ENCODE data around the gene CYB5R4. TPM values are rescaled to one million over a fixed set of nuclear protein-coding genes. Genes with fewer than 3 reads are reported as not detected.
A peak's percentile ranks its signal among the peaks of the same experiment; 100 is the strongest.

CYB5R4 gene
- total RNA-seq (2014; rRNA removed; shearing (Covaris generic)) = 30.5 and 35.0 TPM in 2 replicates

- peak; percentile 92 for DNase-seq (ENCODE audit: low spot score)
Observed at GRCh38 chr6:83859410-83860358, at the start of gene CYB5R4. Gene CYB5R4 (plus strand): TSS chr6:83859689. CDS start chr6:83859783, 94 bp downstream.

- no peak for DNase-seq (ENCODE audit: low spot score)
Observed at GRCh38 chr6:83812595-83812994, 46.9 kb upstream of the CYB5R4 start.

GRCh38 chr6:83815631-83816272, 43.7 kb upstream of the CYB5R4 start:
- peak; percentile 71 for DNase-seq (ENCODE audit: low spot score)

GRCh38 chr6:83822629-83823169, 36.8 kb upstream of the CYB5R4 start:
- no peak for DNase-seq (ENCODE audit: low spot score)

GRCh38 chr6:83824388-83824801, 35.1 kb upstream of the CYB5R4 start:
- peak; percentile 39 for DNase-seq (ENCODE audit: low spot score)

- no peak for DNase-seq (ENCODE audit: low spot score)
Observed at GRCh38 chr6:83824831-83825230, 34.7 kb upstream of the CYB5R4 start.

GRCh38 chr6:83827050-83827449, 32.4 kb upstream of the CYB5R4 start:
- no peak for DNase-seq (ENCODE audit: low spot score)

GRCh38 chr6:83838727-83839126, 20.8 kb upstream of the CYB5R4 start:
- DNase-seq (ENCODE audit: low spot score) = peak; percentile 11

GRCh38 chr6:83844170-83844569, 15.3 kb upstream of the CYB5R4 start:
- DNase-seq (ENCODE audit: low spot score) = no peak

GRCh38 chr6:83846291-83846690, 13.2 kb upstream of the CYB5R4 start:
- DNase-seq (ENCODE audit: low spot score) = no peak

GRCh38 chr6:83847179-83847578, 12.3 kb upstream of the CYB5R4 start:
- DNase-seq (ENCODE audit: low spot score) = no peak

- DNase-seq (ENCODE audit: low spot score) = no peak
Observed at GRCh38 chr6:83849127-83849526, 10.4 kb upstream of the CYB5R4 start.

- DNase-seq (ENCODE audit: low spot score) = no peak
Observed at GRCh38 chr6:83849610-83850009, 9.9 kb upstream of the CYB5R4 start.

- no peak for DNase-seq (ENCODE audit: low spot score)
Observed at GRCh38 chr6:83852528-83853177, 6.8 kb upstream of the CYB5R4 start.

- no peak for DNase-seq (ENCODE audit: low spot score)
Observed at GRCh38 chr6:83853178-83854000, 6.1 kb upstream of the CYB5R4 start, which contains the start of gene RIPPLY2. Gene RIPPLY2 (plus strand): TSS chr6:83853360. CDS start chr6:83853417, 57 bp downstream.

- no peak for DNase-seq (ENCODE audit: low spot score)
Observed at GRCh38 chr6:83854001-83854501, 5.4 kb upstream of the CYB5R4 start.

GRCh38 chr6:83854766-83855165, 4.7 kb upstream of the CYB5R4 start:
- DNase-seq (ENCODE audit: low spot score) = no peak

GRCh38 chr6:83860359-83860755, 868 bp downstream of the CYB5R4 start:
- no peak for DNase-seq (ENCODE audit: low spot score)

GRCh38 chr6:83860782-83861495, 1.4 kb downstream of the CYB5R4 start:
- no peak for DNase-seq (ENCODE audit: low spot score)

- DNase-seq (ENCODE audit: low spot score) = no peak
Observed at GRCh38 chr6:83862776-83863471, 3.4 kb downstream of the CYB5R4 start.
